Upper lobe of left lung (tissue), 4 donors: Measurements from ENCODE around the gene EHMT1.

ENCODE experiments used
- POLR2A ChIP-seq, 4 donors: fragments of 450-650 bp; IDR thresholded peaks; one replicate each; pipeline ENCODE4 v1.5.1; 2016 to 2017; ENCODE audit warnings: antibody characterized with exemption in 4 of 4, mild to moderate bottlenecking in 2 of 4
- TF ChIP-seq, protein P1 (sequence below), 6 experiments: fragments of 450-650 bp in 4 of 6; fragments of 200-600 bp in 2 of 6; sonication (generic) in 2 of 6; IDR thresholded peaks; one replicate each; pipeline ENCODE4 v1.5.1; 2016 to 2019; ENCODE audit warnings: antibody characterized with exemption in 6 of 6

DNA sequence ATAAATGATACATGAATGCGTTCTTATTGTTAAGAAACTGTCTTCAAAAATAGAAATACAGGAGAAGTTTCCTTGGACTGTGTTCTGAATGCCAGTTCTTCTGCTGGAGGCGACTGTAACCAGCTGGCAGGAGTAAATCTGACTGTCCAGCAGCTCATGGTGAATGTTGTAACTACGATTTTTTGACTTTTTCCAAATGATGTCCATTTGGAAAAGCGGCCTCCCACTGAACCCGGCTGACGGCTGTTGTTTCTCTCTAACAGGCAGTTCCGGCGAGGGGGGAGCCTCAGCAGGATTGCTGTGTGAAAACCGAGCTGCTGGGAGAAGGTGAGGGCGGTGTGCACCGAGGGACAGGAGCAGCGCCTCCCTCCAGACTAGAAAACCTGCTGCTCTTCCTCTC, 91.9 kb downstream of the EHMT1 start:
- TF ChIP-seq, protein P1, sequence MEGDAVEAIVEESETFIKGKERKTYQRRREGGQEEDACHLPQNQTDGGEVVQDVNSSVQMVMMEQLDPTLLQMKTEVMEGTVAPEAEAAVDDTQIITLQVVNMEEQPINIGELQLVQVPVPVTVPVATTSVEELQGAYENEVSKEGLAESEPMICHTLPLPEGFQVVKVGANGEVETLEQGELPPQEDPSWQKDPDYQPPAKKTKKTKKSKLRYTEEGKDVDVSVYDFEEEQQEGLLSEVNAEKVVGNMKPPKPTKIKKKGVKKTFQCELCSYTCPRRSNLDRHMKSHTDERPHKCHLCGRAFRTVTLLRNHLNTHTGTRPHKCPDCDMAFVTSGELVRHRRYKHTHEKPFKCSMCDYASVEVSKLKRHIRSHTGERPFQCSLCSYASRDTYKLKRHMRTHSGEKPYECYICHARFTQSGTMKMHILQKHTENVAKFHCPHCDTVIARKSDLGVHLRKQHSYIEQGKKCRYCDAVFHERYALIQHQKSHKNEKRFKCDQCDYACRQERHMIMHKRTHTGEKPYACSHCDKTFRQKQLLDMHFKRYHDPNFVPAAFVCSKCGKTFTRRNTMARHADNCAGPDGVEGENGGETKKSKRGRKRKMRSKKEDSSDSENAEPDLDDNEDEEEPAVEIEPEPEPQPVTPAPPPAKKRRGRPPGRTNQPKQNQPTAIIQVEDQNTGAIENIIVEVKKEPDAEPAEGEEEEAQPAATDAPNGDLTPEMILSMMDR (IDR thresholded peaks at IDR 0.05) = no peak
- TF ChIP-seq POLR2A (IDR thresholded peaks at IDR 0.05) = no peak
